K562 (cell line): ENCODE results near the gene ANAPC13. TPM values are rescaled to one million over a fixed set of nuclear protein-coding genes. Genes with fewer than 3 reads are reported as not detected.

ENCODE experiments used
- ATAC-seq: fragments of 200-7000 bp; cut with Tn5 transposase; 3 replicates; pipeline ENCODE4 v1.9.1; 2020; ENCODE audit warnings: moderate library complexity
- BruUV-seq: library from RNA; stranded (reverse); fragments of 400-500 nt; replicated peaks from 2 replicates; lab custom pipeline; 2021; lab: Mats Ljungman, UMichigan
- CTCF ChIA-PET: fragments of 300-600 bp; formaldehyde crosslinking; extraction: SDS; loops from one replicate; lab custom pipeline; 2021; ENCODE audit warnings: low intra/inter-chr PET ratio; lab: Yijun Ruan, JAX
- POLR2A ChIA-PET: fragments of 300-600, 350-650 bp; sonication (Branson Sonifier 250); formaldehyde crosslinking; extraction: SDS; loops from one replicate; lab custom pipeline; 2021; ENCODE audit warnings: antibody characterized with exemption, inconsistent platforms; lab: Yijun Ruan, JAX
- DNase-seq, 4 experiments: peaks; one replicate each; pipeline versions ENCODE4 v3.0.0 to v3.0.0-alpha.2; 2011 to 2018; ENCODE audit warnings: low spot score in 3 of 4, mixed read lengths in 3 of 4; ENCODE audit errors: extremely low read depth in 1 of 4
- FAIRE-seq: peaks from 2 replicates; lab custom pipeline; 2011; peaks lifted over from hg19 to GRCh38; lab: Jason Lieb, UNC
- H2AFZ ChIP-seq: 2 replicates; pipeline ENCODE4 v1.6.0; 2011; ENCODE audit warnings: low read depth, low read length, control low read depth, inconsistent platforms
- H3K27ac ChIP-seq: fragments of 200-600 bp; 3 replicates; pipeline ENCODE4 v1.8.0; 2011; ENCODE audit warnings: low read depth, mild to moderate bottlenecking, control low read depth, inconsistent platforms, low read length, moderate library complexity, mixed read lengths; ENCODE audit errors: extremely low read depth
- H3K27me3 ChIP-seq, 2 experiments: fragments of 300-600 bp in 1 of 2; 2 replicates in 1 of 2; 3 replicates in 1 of 2; pipeline versions ENCODE4 v1.6.0 to v1.8.0; 2011; ENCODE audit warnings: inconsistent platforms in 2 of 2, low read length in 2 of 2, mild to moderate bottlenecking in 1 of 2, mixed read lengths in 1 of 2, moderate library complexity in 1 of 2; ENCODE audit not compliant: control insufficient read depth in 2 of 2, insufficient read depth in 2 of 2
- H3K36me3 ChIP-seq: fragments of 300-600 bp; 3 replicates; pipeline ENCODE4 v1.8.0; 2011; ENCODE audit warnings: mild to moderate bottlenecking, low read length, inconsistent platforms; ENCODE audit not compliant: control insufficient read depth, insufficient read depth
- H3K4me1 ChIP-seq, 2 experiments: fragments of 200-600 bp in 1 of 2; replicated peaks in 1 of 2; 2 replicates in 1 of 2; 3 replicates in 1 of 2; pipeline versions ENCODE4 v1.5.1 to v1.8.0; 2011; ENCODE audit warnings: inconsistent platforms in 2 of 2, low read length in 2 of 2, mild to moderate bottlenecking in 1 of 2, mixed read lengths in 1 of 2, moderate library complexity in 1 of 2; ENCODE audit not compliant: control insufficient read depth in 2 of 2, insufficient read depth in 2 of 2
- H3K4me2 ChIP-seq: 2 replicates; pipeline ENCODE4 v1.6.1; 2011; ENCODE audit warnings: low read length, control low read depth, inconsistent platforms, mixed read lengths; ENCODE audit not compliant: insufficient read depth
- H3K4me3 ChIP-seq: fragments of 200-600 bp; sonication (generic), shearing (Covaris generic); 2 replicates; pipeline ENCODE4 v1.5.1; 2016; ENCODE audit warnings: control low read depth, inconsistent platforms
- H3K79me2 ChIP-seq: fragments of 200-600 bp; 3 replicates; pipeline ENCODE4 v1.8.0; 2011; ENCODE audit warnings: low read length, inconsistent platforms; ENCODE audit not compliant: control insufficient read depth, insufficient read depth
- H3K9ac ChIP-seq, 2 experiments: 2 replicates each; pipeline versions ENCODE4 v1.6.0 to v1.6.1; 2011; ENCODE audit warnings: low read depth in 2 of 2, low read length in 2 of 2, control low read depth in 1 of 2, inconsistent platforms in 1 of 2, mild to moderate bottlenecking in 1 of 2, mixed read lengths in 1 of 2; ENCODE audit not compliant: insufficient read depth in 1 of 2
- H3K9me1 ChIP-seq: one replicate; pipeline ENCODE4 v1.6.0; 2011; ENCODE audit warnings: inconsistent platforms, mild to moderate bottlenecking, low read length, moderate library complexity; ENCODE audit not compliant: control insufficient read depth, insufficient read depth
- H3K9me3 ChIP-seq: replicated peaks from 2 replicates; pipeline ENCODE4 v1.5.1; 2011; ENCODE audit warnings: low read depth, low read length, inconsistent platforms; ENCODE audit not compliant: control insufficient read depth, insufficient read depth
- H4K20me1 ChIP-seq: replicated peaks from 2 replicates; pipeline ENCODE4 v1.6.1; 2011; ENCODE audit warnings: low read length, inconsistent platforms, mixed read lengths; ENCODE audit not compliant: control insufficient read depth, insufficient read depth
- ATF2 ChIP-seq: sonication (generic); formaldehyde crosslinking; IDR thresholded peaks from 2 replicates; pipeline ENCODE4 v1.8.1; 2022; ENCODE audit warnings: missing genetic modification reagents
- CHAMP1 ChIP-seq: fragments of 450-650 bp; IDR thresholded peaks from 2 replicates; pipeline ENCODE4 v1.6.1; 2016; ENCODE audit warnings: mild to moderate bottlenecking
- FOXA1 ChIP-seq: fragments of 450-650 bp; IDR thresholded peaks from 2 replicates; pipeline ENCODE4 v1.6.1; 2016; ENCODE audit warnings: mild to moderate bottlenecking, borderline replicate concordance
- FOXK2 ChIP-seq, 2 experiments: fragments of 450-650 bp; IDR thresholded peaks in 1 of 2; conservative IDR thresholded peaks in 1 of 2; 2 replicates each; pipeline ENCODE4 v1.6.1; 2016; ENCODE audit warnings: low read depth in 2 of 2, mild to moderate bottlenecking in 1 of 2
- FUS ChIP-seq: fragments of 200-400 bp; formaldehyde crosslinking; optimal IDR thresholded peaks from 2 replicates; pipeline ENCODE3; 2017; ENCODE audit warnings: low read depth, low read length
- HDAC1 ChIP-seq, 2 experiments: fragments of 450-650 bp; IDR thresholded peaks; 2 replicates each; pipeline ENCODE4 v1.6.1; 2016 to 2017; ENCODE audit warnings: inconsistent platforms in 1 of 2, mild to moderate bottlenecking in 1 of 2, moderate library complexity in 1 of 2
- NCOA2 ChIP-seq, 2 experiments: fragments of 450-650 bp; IDR thresholded peaks; 2 replicates each; pipeline ENCODE4 v1.6.1; 2018; ENCODE audit warnings: mild to moderate bottlenecking in 2 of 2, moderate library complexity in 1 of 2; ENCODE audit not compliant: partially characterized antibody in 2 of 2
- PHTF2 ChIP-seq: fragments of 250-450 bp; sonication (Bioruptor Pico); IDR thresholded peaks from 2 replicates; pipeline ENCODE4 v1.5.0; 2021; ENCODE audit warnings: mild to moderate bottlenecking
- PKNOX1 ChIP-seq: fragments of 450-650 bp; IDR thresholded peaks from 2 replicates; pipeline ENCODE4 v1.6.1; 2016
- RBM14 ChIP-seq: fragments of 200-400 bp; formaldehyde crosslinking; IDR thresholded peaks from 2 replicates; pipeline ENCODE4 v1.6.1; 2018; ENCODE audit warnings: low read depth, mild to moderate bottlenecking, low read length, moderate library complexity, borderline replicate concordance; ENCODE audit not compliant: insufficient read depth
- YY1 ChIP-seq, 3 experiments: IDR thresholded peaks; 2 replicates each; pipeline ENCODE4 v1.6.1; 2011; ENCODE audit warnings: low read length in 2 of 3, mild to moderate bottlenecking in 2 of 3, moderate library complexity in 2 of 3, borderline replicate concordance in 1 of 3, control low read depth in 1 of 3, low read depth in 1 of 3; ENCODE audit not compliant: insufficient read depth in 3 of 3, insufficient replicate concordance in 2 of 3, control insufficient read depth in 1 of 3, insufficient read length in 1 of 3; ENCODE audit errors: extremely low read depth in 1 of 3
- ZFP91 ChIP-seq: sonication (generic); formaldehyde crosslinking; IDR thresholded peaks from 2 replicates; pipeline ENCODE4 v1.8.0; 2022; ENCODE audit warnings: mild to moderate bottlenecking, missing genetic modification reagents
- ZNF212 ChIP-seq: fragments of 450-650 bp; formaldehyde crosslinking; IDR thresholded peaks from 2 replicates; pipeline ENCODE4 v1.4.0; 2020; ENCODE audit warnings: mild to moderate bottlenecking
- ZNF551 ChIP-seq: fragments of 250-450 bp; sonication (Bioruptor Pico); IDR thresholded peaks from 2 replicates; pipeline ENCODE4 v1.5.0; 2021; ENCODE audit warnings: mild to moderate bottlenecking, moderate library complexity
- WGBS: fragments of 100-300 bp; shearing (Covaris generic); methylation state at CpG from one replicate; pipeline ENCODE4 v1.1.6; 2016; ENCODE audit warnings: low coverage, mixed read lengths; ENCODE audit not compliant: insufficient coverage; ENCODE audit errors: missing lambda C conversion rate; 5-methylcytosine and 5-hydroxymethylcytosine counted together
- in situ Hi-C: fragments of 300-500 bp; cut with MboI; formaldehyde crosslinking; loops from 4 replicates; pipeline ENCODE4 v1.15.0; 2018; ENCODE audit warnings: inconsistent platforms, mixed read lengths
- intact Hi-C: fragments of 100-400 bp; cut with micrococcal nuclease; formaldehyde crosslinking; loops from 2 replicates; pipeline ENCODE4 v1.14.2; 2022
- polyA plus RNA-seq, 8 experiments: library from polyadenylated mRNA; depleted of rRNA in 4 of 8; stranded (reverse) in 5 of 8; unstranded in 3 of 8; fragments of >200 nt; fragmentation: Nextera tagmentation in 2 of 8; fragmentation: Illumina TruSeq in 1 of 8; extraction: Ambion mirVana in 2 of 8; extraction: Trizol in 1 of 8; gene quantifications; 2 replicates each; pipeline versions ENCODE4 v1.2.1 to v1.2.3, GENCODE V29; 2011 to 2014; ENCODE audit warnings: inconsistent platforms in 1 of 8, missing spikeins in 1 of 8
- total RNA-seq, 7 experiments: library from RNA; depleted of rRNA in 6 of 7; stranded (reverse); fragments of >200 nt in 6 of 7; fragmentation: Illumina TruSeq in 2 of 7; extraction: Trizol in 2 of 7; gene quantifications; 2 replicates each; pipeline versions ENCODE4 v1.2.1 to v1.2.3, GENCODE V29; 2011 to 2021; ENCODE audit warnings: low replicate concordance in 1 of 7

The ANAPC13 gene
- total and polyA plus RNA-seq, 9 of the 15 experiments (the other 6 are each of a cell fraction or from before 2014, with no cell fraction given) = 48.5 to 238 (median 68.5) TPM

GRCh38 chr3:134496471-134497071, 10.8 kb upstream of the ANAPC13 start:
- peaks cover 9% of the 10 kb centered on the region for H3K79me2 ChIP-seq
- in situ Hi-C loops (loop anchor here (25.0 kb wide), 1 partner anchor 684 kb away; the partner anchor contains the start of gene SRPRB), intact Hi-C loops (no loop called here)
- no TSS peak for BruUV-seq
- H3K9me3 ChIP-seq = no peaks in the 10 kb centered on the region
- peak; percentile 93 for FAIRE-seq
- peak overlapping the region; percentile 28; the same call in 1 of the 3 replicates for H3K27ac ChIP-seq
- peaks cover 4 to 17% of the 10 kb centered on the region in 2 experiments; a peak in 3 of 5 replicates for H3K4me1 ChIP-seq
- H3K36me3 ChIP-seq = 0 out of 3 replicates have a peak, but pooled peaks cover 3% of the 10 kb centered on the region
- no peak overlapping the region for H3K9ac ChIP-seq
- WGBS = 3% methylated on average over 3 of the region's 3 CpGs
- CTCF ChIA-PET = no interaction called here
- POLR2A ChIA-PET = interaction anchor here (0.8 kb wide), 1 partner anchor 11 kb away, joined by 3 read pairs; the partner anchor contains the start of genes ANAPC13 and CEP63
- no peaks in the 10 kb centered on the region for H3K9me1 ChIP-seq
- DNase-seq = peak; percentile 59 to 78 (median 71)
- no peaks in the 10 kb centered on the region for H3K27me3 ChIP-seq
- no peak overlapping the region for H3K4me3 ChIP-seq
- ATAC-seq = peak; percentile 80
- H3K4me2 ChIP-seq = no peak overlapping the region
- H2AFZ ChIP-seq = no peak overlapping the region
- H4K20me1 ChIP-seq = no peaks in the 10 kb centered on the region
- no peak for TF ChIP-seq YY1 (IDR thresholded peaks at IDR 0.05; ENCODE audit: borderline replicate concordance in 1 of 3, control insufficient read depth in 1 of 3, extremely low read depth in 1 of 3, insufficient read depth in 3 of 3, insufficient read length in 1 of 3, insufficient replicate concordance in 2 of 3, low read depth in 1 of 3, low read length in 2 of 3)
- no peak for TF ChIP-seq ATF2
- TF ChIP-seq FOXA1 = no peak
- peak; percentile 81 for TF ChIP-seq PKNOX1
- TF ChIP-seq NCOA2 (IDR thresholded peaks at IDR 0.05; ENCODE audit: partially characterized antibody in 2 of 2) = no peak
- TF ChIP-seq PHTF2 = 0 out of 2 replicates have a peak, but pooled peaks have one; percentile 56
- no peak for TF ChIP-seq RBM14
- peak in 1 of 2 experiments; percentile 45; a peak in 1 of 4 replicates for TF ChIP-seq HDAC1 (IDR thresholded peaks at IDR 0.05)
- TF ChIP-seq FOXK2 (conservative IDR thresholded peaks at IDR 0.05 in 1 of 2, IDR thresholded peaks at IDR 0.05 in 1 of 2; ENCODE audit: low read depth in 2 of 2) = 0 out of 4 replicates have a peak, but pooled peaks have one; percentile 17 to 22
- TF ChIP-seq ZFP91 (CRISPR knock-in tag) = no peak
- TF ChIP-seq FUS = no peak
- no peak for TF ChIP-seq ZNF212 (CRISPR knock-in tag)
- TF ChIP-seq CHAMP1 = peak; percentile 70
- TF ChIP-seq ZNF551 (CRISPR knock-in tag) = no peak
